GM21786 (cell line): ENCODE data around the gene SH3BGR.
"Not testable (repeated sequence)": the region's sequence is repeated elsewhere in the genome, so short reads cannot be mapped to it uniquely, and the experiment has no call there.

Source experiments
- ATAC-seq: cut with Tn5 transposase; IDR thresholded peaks from one replicate; pipeline ENCODE4 v1.9.1; 2021; ENCODE audit not compliant: unreplicated experiment

Gene SH3BGR

GRCh38 chr21:39538453-39539042, 86.8 kb downstream of the SH3BGR start:
- no peak for ATAC-seq

GRCh38 chr21:39540367-39540766, 88.6 kb downstream of the SH3BGR start:
- ATAC-seq, result not testable (repeated sequence)

- no peak for ATAC-seq
These were observed 91.0 kb downstream of the SH3BGR start for GRCh38 chr21:39542736-39543135.

- ATAC-seq, result no peak
These were observed 94.8 kb downstream of the SH3BGR start for GRCh38 chr21:39546522-39546921.

- no peak for ATAC-seq
These were observed 101.1 kb downstream of the SH3BGR start for GRCh38 chr21:39552856-39553255.

- no peak for ATAC-seq
These were observed 101.6 kb downstream of the SH3BGR start for GRCh38 chr21:39553331-39553730.

GRCh38 chr21:39555911-39556590, 104.3 kb downstream of the SH3BGR start:
- ATAC-seq, result no peak

- no peak for ATAC-seq
These were observed 107.7 kb downstream of the SH3BGR start for GRCh38 chr21:39559511-39559910.

GRCh38 chr21:39561140-39561539, 109.4 kb downstream of the SH3BGR start:
- no peak for ATAC-seq

GRCh38 chr21:39562791-39563770, 111.3 kb downstream of the SH3BGR start:
- no peak for ATAC-seq

- ATAC-seq, result no peak
These were observed 112.4 kb downstream of the SH3BGR start for GRCh38 chr21:39564200-39564599.
